NCI-H1436 (cell line): ENCODE measurements around the gene IFFO2.

Experiments
- DNase-seq: peaks from one replicate; lab custom pipeline; 2025; lab: John Stamatoyannopoulos, UW

The IFFO2 gene

GRCh38 chr1:18950401-18951026 lies 6.0 kb downstream of the IFFO2 start:
- DNase-seq: no peak

GRCh38 chr1:18949686-18950400 lies 6.6 kb downstream of the IFFO2 start:
- DNase-seq: no peak

GRCh38 chr1:18948913-18949685 lies 7.4 kb downstream of the IFFO2 start:
- no peak for DNase-seq

- no peak for DNase-seq
These were observed 8.2 kb downstream of the IFFO2 start for GRCh38 chr1:18948048-18948912.

GRCh38 chr1:18947570-18947969 lies 8.9 kb downstream of the IFFO2 start:
- DNase-seq: no peak

- no peak for DNase-seq
These were observed 9.7 kb downstream of the IFFO2 start for GRCh38 chr1:18946550-18947381.

GRCh38 chr1:18945401-18945849 lies 11.1 kb downstream of the IFFO2 start:
- no peak for DNase-seq

- DNase-seq: no peak
These were observed 11.7 kb downstream of the IFFO2 start for GRCh38 chr1:18944810-18945209.

- DNase-seq: no peak
These were observed 12.4 kb downstream of the IFFO2 start for GRCh38 chr1:18943914-18944572.

GRCh38 chr1:18943162-18943561 lies 13.3 kb downstream of the IFFO2 start:
- DNase-seq: no peak

- no peak for DNase-seq
These were observed 14.1 kb downstream of the IFFO2 start for GRCh38 chr1:18942340-18942739.

- DNase-seq: no peak
These were observed 15.0 kb downstream of the IFFO2 start for GRCh38 chr1:18941221-18942141.

- no peak for DNase-seq
These were observed 16.0 kb downstream of the IFFO2 start for GRCh38 chr1:18940303-18941020.

GRCh38 chr1:18939398-18940302 lies 16.8 kb downstream of the IFFO2 start:
- no peak for DNase-seq

GRCh38 chr1:18938707-18939070 lies 17.8 kb downstream of the IFFO2 start:
- no peak for DNase-seq

- DNase-seq: no peak
These were observed 18.3 kb downstream of the IFFO2 start for GRCh38 chr1:18938008-18938706.

GRCh38 chr1:18937539-18937938 lies 18.9 kb downstream of the IFFO2 start:
- no peak for DNase-seq
